DND-41 (cell line): Measurements from ENCODE around the gene GPC6.
A peak's percentile ranks its signal among the peaks of the same experiment; 100 is the strongest.

Source experiments
- ATAC-seq: fragments of 200-7000 bp; cut with Tn5 transposase; 3 replicates; pipeline ENCODE4 v1.9.1; 2021; ENCODE audit warnings: low read depth; ENCODE audit not compliant: insufficient read depth
- DNase-seq: peaks from one replicate; pipeline ENCODE4 v3.0.0-alpha.2; 2020
- H2AFZ ChIP-seq: 2 replicates; pipeline ENCODE4 v1.6.0; 2012; ENCODE audit warnings: low read depth, low read length
- H3K27ac ChIP-seq: 2 replicates; pipeline ENCODE4 v1.5.1; 2012; ENCODE audit warnings: low read length, inconsistent platforms
- H3K27me3 ChIP-seq: fragments of 200-600 bp; sonication (generic); 2 replicates; pipeline ENCODE4 v1.6.0; 2012; ENCODE audit warnings: low read length, mild to moderate bottlenecking, inconsistent platforms; ENCODE audit not compliant: insufficient read depth, poor library complexity
- H3K36me3 ChIP-seq: 2 replicates; pipeline ENCODE4 v1.5.1; 2012; ENCODE audit warnings: low read length, inconsistent platforms; ENCODE audit not compliant: insufficient read depth
- H3K4me1 ChIP-seq: 2 replicates; pipeline ENCODE4 v1.5.1; 2012; ENCODE audit warnings: mild to moderate bottlenecking, low read length; ENCODE audit not compliant: insufficient read depth
- H3K4me2 ChIP-seq: 2 replicates; pipeline ENCODE4 v1.6.0; 2012; ENCODE audit warnings: mild to moderate bottlenecking, moderate library complexity, low read length, inconsistent platforms; ENCODE audit not compliant: insufficient read depth
- H3K4me3 ChIP-seq, 2 experiments: fragments of 200-600 bp in 1 of 2; shearing (Covaris generic) in 1 of 2; 2 replicates each; pipeline ENCODE4 v1.5.1; 2012 to 2016; ENCODE audit warnings: inconsistent platforms in 2 of 2, low read length in 2 of 2, mild to moderate bottlenecking in 2 of 2, low read depth in 1 of 2, moderate library complexity in 1 of 2
- H3K79me2 ChIP-seq: 2 replicates; pipeline ENCODE4 v1.6.0; 2012; ENCODE audit warnings: low read length, inconsistent platforms; ENCODE audit not compliant: insufficient read depth
- H3K9ac ChIP-seq: 2 replicates; pipeline ENCODE4 v1.6.0; 2012; ENCODE audit warnings: low read depth, mild to moderate bottlenecking, inconsistent platforms, low read length, moderate library complexity
- H3K9me3 ChIP-seq: 2 replicates; pipeline ENCODE4 v1.5.1; 2012; ENCODE audit warnings: low read length, moderate library complexity, mild to moderate bottlenecking, inconsistent platforms; ENCODE audit not compliant: insufficient read depth, severe bottlenecking
- H4K20me1 ChIP-seq: 2 replicates; pipeline ENCODE4 v1.6.0; 2012; ENCODE audit warnings: low read length; ENCODE audit not compliant: insufficient read depth
- EZH2 ChIP-seq: IDR thresholded peaks from 3 replicates; pipeline ENCODE4 v1.6.1; 2012; ENCODE audit warnings: borderline replicate concordance, low read depth, mild to moderate bottlenecking, moderate library complexity, low read length, inconsistent platforms; ENCODE audit not compliant: severe bottlenecking
- TF ChIP-seq, protein P1 (sequence below): IDR thresholded peaks from 2 replicates; pipeline ENCODE4 v1.5.1; 2012; ENCODE audit warnings: borderline replicate concordance, low read length, moderate library complexity, mild to moderate bottlenecking; ENCODE audit not compliant: poor library complexity, severe bottlenecking; ENCODE audit errors: extremely low read depth

GPC6 gene

DNA sequence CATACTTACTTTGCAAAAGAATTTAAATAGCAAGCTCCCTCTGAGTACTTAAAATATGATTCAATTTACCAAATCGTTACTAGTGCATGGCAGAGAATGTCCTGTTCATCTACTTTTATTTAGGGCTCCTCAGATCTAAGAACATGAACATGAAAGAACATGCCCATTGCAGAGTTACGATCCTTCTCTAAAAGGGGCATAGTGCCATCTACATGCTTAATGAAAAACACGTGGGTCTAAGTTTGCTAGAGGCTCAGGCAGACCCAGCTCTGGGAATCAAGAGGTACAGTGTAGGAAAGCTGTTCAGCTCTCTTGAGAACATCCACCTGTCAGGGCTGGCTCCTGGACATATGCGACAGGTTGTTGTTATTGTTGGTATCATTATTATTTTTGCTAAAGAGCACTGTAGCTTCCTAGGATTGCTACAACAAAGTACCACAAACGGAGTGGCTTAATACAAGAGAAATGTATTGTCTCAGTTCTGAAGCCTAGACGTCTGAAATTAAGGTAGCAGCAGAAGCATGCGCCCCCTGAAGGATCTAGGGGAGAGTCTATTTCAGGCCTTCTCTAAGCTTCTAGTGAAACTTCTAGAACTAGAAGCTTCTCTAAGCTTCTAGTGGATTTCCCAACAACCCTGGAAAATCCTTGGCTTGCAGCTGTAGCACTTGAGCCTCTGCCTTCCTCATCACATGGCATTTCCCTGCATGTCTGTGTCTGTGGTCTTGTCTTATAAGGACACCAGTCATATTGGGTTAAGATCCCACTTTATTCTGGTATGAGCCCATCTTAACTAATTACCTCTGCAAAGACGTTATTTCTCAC lies 1119.0 kb downstream of the GPC6 start:
- no peak overlapping the region for H3K27ac ChIP-seq
- H3K9me3 ChIP-seq, result no peaks in the 10 kb centered on the region
- no peak overlapping the region for H3K9ac ChIP-seq
- DNase-seq (no peak), ATAC-seq (peak; percentile 69; the same call in 2 of the 3 replicates)
- H3K79me2 ChIP-seq, result no peaks in the 10 kb centered on the region
- H3K36me3 ChIP-seq, result no peaks in the 10 kb centered on the region
- no peak overlapping the region for H3K4me2 ChIP-seq
- no peaks in the 10 kb centered on the region for H3K4me1 ChIP-seq
- no peak overlapping the region for H3K4me3 ChIP-seq
- TF ChIP-seq, protein P1, sequence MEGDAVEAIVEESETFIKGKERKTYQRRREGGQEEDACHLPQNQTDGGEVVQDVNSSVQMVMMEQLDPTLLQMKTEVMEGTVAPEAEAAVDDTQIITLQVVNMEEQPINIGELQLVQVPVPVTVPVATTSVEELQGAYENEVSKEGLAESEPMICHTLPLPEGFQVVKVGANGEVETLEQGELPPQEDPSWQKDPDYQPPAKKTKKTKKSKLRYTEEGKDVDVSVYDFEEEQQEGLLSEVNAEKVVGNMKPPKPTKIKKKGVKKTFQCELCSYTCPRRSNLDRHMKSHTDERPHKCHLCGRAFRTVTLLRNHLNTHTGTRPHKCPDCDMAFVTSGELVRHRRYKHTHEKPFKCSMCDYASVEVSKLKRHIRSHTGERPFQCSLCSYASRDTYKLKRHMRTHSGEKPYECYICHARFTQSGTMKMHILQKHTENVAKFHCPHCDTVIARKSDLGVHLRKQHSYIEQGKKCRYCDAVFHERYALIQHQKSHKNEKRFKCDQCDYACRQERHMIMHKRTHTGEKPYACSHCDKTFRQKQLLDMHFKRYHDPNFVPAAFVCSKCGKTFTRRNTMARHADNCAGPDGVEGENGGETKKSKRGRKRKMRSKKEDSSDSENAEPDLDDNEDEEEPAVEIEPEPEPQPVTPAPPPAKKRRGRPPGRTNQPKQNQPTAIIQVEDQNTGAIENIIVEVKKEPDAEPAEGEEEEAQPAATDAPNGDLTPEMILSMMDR, result peak; percentile 42
- no peak for TF ChIP-seq EZH2
- peaks cover 17% of the 10 kb centered on the region for H3K27me3 ChIP-seq
- no peak overlapping the region for H2AFZ ChIP-seq
- no peaks in the 10 kb centered on the region for H4K20me1 ChIP-seq

DNA sequence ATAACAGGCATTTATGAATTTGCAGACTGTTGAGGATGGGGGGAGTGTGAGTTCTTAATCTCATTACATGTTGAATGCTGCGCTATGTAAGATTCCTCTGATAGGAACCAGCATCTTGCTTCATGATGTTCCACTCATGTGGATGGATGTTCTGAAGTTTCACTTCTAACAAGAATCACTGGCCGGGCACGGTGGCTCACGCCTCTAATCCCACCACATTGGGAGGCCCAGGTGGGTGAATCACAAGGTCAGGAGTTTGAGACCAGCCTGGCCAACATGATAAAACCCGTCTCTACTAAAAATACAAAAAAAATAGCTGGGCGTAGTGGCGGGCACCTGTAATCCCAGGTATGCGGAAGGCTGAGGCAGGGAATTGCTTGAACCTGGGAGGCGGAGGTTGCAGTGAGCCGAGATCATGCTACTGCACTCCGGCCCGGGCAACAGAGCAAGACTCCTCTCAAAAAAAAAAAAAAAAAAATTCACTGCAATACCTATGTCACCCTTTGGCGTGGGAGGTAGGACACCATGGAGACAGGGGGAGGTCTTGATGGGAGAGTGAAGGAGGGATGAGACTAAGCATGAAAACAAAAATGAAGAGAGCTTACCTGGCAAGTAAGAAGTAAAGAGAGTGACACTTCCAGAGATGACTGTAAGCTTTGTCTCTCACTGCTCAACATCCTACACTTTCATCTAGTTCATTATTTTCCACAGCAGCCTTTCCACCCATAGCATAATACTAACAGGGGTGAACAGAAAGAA lies 1119.8 kb downstream of the GPC6 start:
- no peak for TF ChIP-seq EZH2
- TF ChIP-seq, protein P1, result no peak
- H3K9me3 ChIP-seq, result no peaks in the 10 kb centered on the region
- H3K4me1 ChIP-seq, result no peaks in the 10 kb centered on the region
- no peak for ATAC-seq
- H3K27me3 ChIP-seq, result peaks cover 18% of the 10 kb centered on the region
- no peaks in the 10 kb centered on the region for H3K36me3 ChIP-seq
- no peak overlapping the region for H3K9ac ChIP-seq
- H3K4me2 ChIP-seq, result no peak overlapping the region
- no peaks in the 10 kb centered on the region for H3K79me2 ChIP-seq
- no peaks in the 10 kb centered on the region for H4K20me1 ChIP-seq
- H3K27ac ChIP-seq, result no peak overlapping the region
- no peak for DNase-seq
- no peak overlapping the region for H2AFZ ChIP-seq
- no peak overlapping the region for H3K4me3 ChIP-seq

DNA sequence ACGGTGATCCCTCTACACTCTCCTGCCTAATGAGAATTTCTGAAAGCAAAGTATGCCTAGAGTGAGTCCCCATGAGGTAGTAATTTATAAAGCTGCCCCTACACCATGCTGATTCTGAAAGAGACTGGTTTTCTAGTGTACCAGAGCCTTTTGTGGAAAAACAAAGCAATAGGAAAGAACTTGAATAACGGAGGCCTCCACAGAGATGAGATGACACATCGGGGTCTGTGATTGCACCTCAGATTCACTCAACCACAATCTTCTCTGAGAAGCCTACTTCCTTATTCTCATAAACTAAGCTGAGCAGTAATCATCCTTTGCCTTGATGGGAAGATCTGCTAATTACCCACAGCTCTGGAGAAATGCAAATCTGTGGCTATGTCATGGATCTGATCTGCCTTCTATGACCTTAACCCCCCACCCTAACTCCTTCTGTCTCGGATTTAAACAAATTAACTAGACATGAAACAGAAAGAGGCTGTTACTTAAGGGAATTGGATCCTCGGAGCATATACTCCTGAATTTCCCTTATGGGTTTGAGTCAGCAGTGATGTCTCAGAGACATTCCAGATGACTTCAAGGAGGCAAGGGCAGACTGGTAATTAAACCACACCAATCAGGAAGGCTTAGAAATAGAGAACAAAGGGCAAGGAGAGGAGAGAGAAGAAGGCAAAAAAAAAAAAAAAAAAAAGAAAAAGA lies 1124.8 kb downstream of the GPC6 start:
- H3K79me2 ChIP-seq, result no peaks in the 10 kb centered on the region
- ATAC-seq (no peak), DNase-seq (no peak)
- no peak overlapping the region for H3K4me3 ChIP-seq
- H4K20me1 ChIP-seq, result no peaks in the 10 kb centered on the region
- H3K27ac ChIP-seq, result no peak overlapping the region
- H3K4me1 ChIP-seq, result no peaks in the 10 kb centered on the region
- no peak overlapping the region for H3K9ac ChIP-seq
- peaks cover 21% of the 10 kb centered on the region for H3K27me3 ChIP-seq
- no peak overlapping the region for H3K4me2 ChIP-seq
- TF ChIP-seq, protein P1, result no peak
- no peak for TF ChIP-seq EZH2
- no peak overlapping the region for H2AFZ ChIP-seq
- no peaks in the 10 kb centered on the region for H3K36me3 ChIP-seq
- H3K9me3 ChIP-seq, result no peaks in the 10 kb centered on the region
